ENCODE data around the gene ACOT12. TPM values are rescaled to one million over a fixed set of nuclear protein-coding genes. Genes with fewer than 3 reads are reported as not detected.
"Not testable (repeated sequence)": the region's sequence is repeated elsewhere in the genome, so short reads cannot be mapped to it uniquely, and the experiment has no call there.

Gene ACOT12
- total RNA-seq, 6 experiments from 2014 or later: 50.5 to 115 (median 67.5) TPM

GRCh38 chr5:81417052-81417451 is 23.1 kb upstream of the ACOT12 start:
- 58% methylated on average over 4 of the region's 4 CpGs for WGBS (ENCODE audit: insufficient coverage, low coverage, low lambda C conversion rate, missing lambda C conversion rate)
- intact Hi-C loops (cut with DNase I): no loop called here
- Histone ChIP-seq H3K27ac (no peak overlapping the region), H3K4me1 (peaks cover 0 to 12% (median 3%) of the 10 kb centered on the region in 4 donors), H3K4me3 (no peak overlapping the region), H3K9me3 (no peaks in the 10 kb centered on the region), H3K36me3 (no peaks in the 10 kb centered on the region), H3K27me3 (no peaks in the 10 kb centered on the region)
- ATAC-seq (no peak), DNase-seq (no peak)
- no peak for TF ChIP-seq CTCF (IDR thresholded peaks at IDR 0.05)
- no peak for TF ChIP-seq POLR2A (IDR thresholded peaks at IDR 0.05)

- WGBS (ENCODE audit: insufficient coverage, low coverage, low lambda C conversion rate, missing lambda C conversion rate): 17% methylated on average over 2 of the region's 2 CpGs
Measured at GRCh38 chr5:81409896-81410295, 16.0 kb upstream of the ACOT12 start.

GRCh38 chr5:81409361-81409760 is 15.4 kb upstream of the ACOT12 start:
- no peak for TF ChIP-seq CTCF (IDR thresholded peaks at IDR 0.05)
- no peak for TF ChIP-seq POLR2A (IDR thresholded peaks at IDR 0.05)
- ATAC-seq: peak; percentile 20 to 63 (median 49)
- Histone ChIP-seq H3K36me3 (no peaks in the 10 kb centered on the region), H3K4me3 (no peak overlapping the region), H3K27me3 (no peaks in the 10 kb centered on the region), H3K9me3 (no peaks in the 10 kb centered on the region), H3K27ac (peak overlapping the region; percentile 41 to 77 (median 57)), H3K4me1 (peaks cover 0 to 32% (median 5%) of the 10 kb centered on the region in 4 donors)
- no peak for DNase-seq
- intact Hi-C loops (cut with DNase I): no loop called here
- 32% methylated on average over 2 of the region's 2 CpGs for WGBS (ENCODE audit: insufficient coverage, low coverage, low lambda C conversion rate, missing lambda C conversion rate)

More at GRCh38 chr5:81409896-81410295, 16.0 kb upstream of the ACOT12 start:
- no peaks in the 10 kb centered on the region for H3K36me3 ChIP-seq
- no peak for TF ChIP-seq CTCF (IDR thresholded peaks at IDR 0.05)
- TF ChIP-seq POLR2A (IDR thresholded peaks at IDR 0.05): no peak
- H3K27ac ChIP-seq: peak overlapping the region; percentile 41 to 77 (median 57)
- no peaks in the 10 kb centered on the region for H3K27me3 ChIP-seq
- H3K9me3 ChIP-seq: no peaks in the 10 kb centered on the region
- DNase-seq (no peak), ATAC-seq (peak; percentile 54 to 69 (median 60))
- intact Hi-C loops (cut with DNase I): no loop called here
- H3K4me3 ChIP-seq: peak overlapping the region; percentile 3 to 19 (median 19)
- peaks cover 0 to 32% (median 5%) of the 10 kb centered on the region in 4 donors for H3K4me1 ChIP-seq

DNA sequence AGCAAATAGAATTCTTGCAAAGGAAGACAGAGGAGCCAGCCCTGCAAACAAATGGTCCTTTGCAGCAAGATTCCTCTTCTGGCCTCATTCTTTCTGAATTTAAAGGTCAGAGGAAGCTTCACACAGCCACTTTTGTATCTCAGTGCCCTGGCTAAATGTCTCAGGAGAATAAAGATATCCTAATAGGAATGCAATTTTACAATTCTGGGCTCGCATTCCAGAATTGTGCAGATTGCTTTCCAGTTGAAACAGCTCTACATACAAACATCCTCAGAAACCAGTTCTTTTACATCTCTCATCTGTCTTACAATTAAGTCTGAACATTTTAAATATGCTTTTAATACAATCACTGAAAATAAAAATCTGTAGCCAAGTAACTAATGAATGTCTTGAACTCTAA is 14.6 kb upstream of the ACOT12 start:
- DNase-seq (no peak), ATAC-seq (peak in 1 of 4 donors; percentile 4)
- Histone ChIP-seq H3K27me3 (no peaks in the 10 kb centered on the region), H3K4me3 (no peak overlapping the region), H3K9me3 (no peaks in the 10 kb centered on the region), H3K27ac (peak overlapping the region in 1 of 3 donors; percentile 77), H3K4me1 (peaks cover 0 to 32% (median 5%) of the 10 kb centered on the region in 4 donors), H3K36me3 (no peaks in the 10 kb centered on the region)
- intact Hi-C loops (cut with DNase I): no loop called here
- TF ChIP-seq POLR2A (IDR thresholded peaks at IDR 0.05) (no peak), CTCF (IDR thresholded peaks at IDR 0.05) (no peak)
- 53% methylated on average over 1 of the region's 1 CpG for WGBS (ENCODE audit: insufficient coverage, low coverage, low lambda C conversion rate, missing lambda C conversion rate)

- H3K27me3 ChIP-seq; H3K27ac ChIP-seq; ATAC-seq; H3K9me3 ChIP-seq; DNase-seq; H3K36me3 ChIP-seq; intact Hi-C loops (cut with DNase I); H3K4me3 ChIP-seq: not testable (repeated sequence)
- peaks cover 0 to 32% (median 5%) of the 10 kb centered on the region in 4 donors for H3K4me1 ChIP-seq
- WGBS (ENCODE audit: insufficient coverage, low coverage, low lambda C conversion rate, missing lambda C conversion rate): 56% methylated on average over 4 of the region's 4 CpGs
Measured at GRCh38 chr5:81407811-81408210, 13.9 kb upstream of the ACOT12 start.

Measured in right lobe of liver (tissue), 6 donors.